ENCODE results near the gene CAMTA1. TPM values are rescaled to one million over a fixed set of nuclear protein-coding genes. Genes with fewer than 3 reads are reported as not detected.

The CAMTA1 gene
- total RNA-seq, 1 donor from 2014 or later, result 99.0 TPM

- Mint-ChIP-seq H3K9me3 (ENCODE audit: low read depth) (peaks cover 2% of the 10 kb centered on the region), H3K36me3 (ENCODE audit: insufficient read depth) (no peaks in the 10 kb centered on the region), H3K27me3 (peaks cover 13% of the 10 kb centered on the region), H3K27ac (no peak overlapping the region), H3K4me3 (ENCODE audit: low read depth) (no peak overlapping the region), H3K4me1 (ENCODE audit: low read depth) (peaks cover 2% of the 10 kb centered on the region)
- TF ChIP-seq CTCF (IDR thresholded peaks at IDR 0.05; ENCODE audit: unreplicated experiment), result no peak
- DNase-seq (ENCODE audit: low spot score, unreplicated experiment), result no peak
These were observed 451.7 kb downstream of the CAMTA1 start for GRCh38 chr1:7236844-7237515.

- H3K9me3 Mint-ChIP-seq (ENCODE audit: low read depth), result peaks cover 3% of the 10 kb centered on the region
- DNase-seq (ENCODE audit: low spot score, unreplicated experiment), result no peak
- no peak for TF ChIP-seq CTCF (IDR thresholded peaks at IDR 0.05; ENCODE audit: unreplicated experiment)
- no peaks in the 10 kb centered on the region for H3K36me3 Mint-ChIP-seq (ENCODE audit: insufficient read depth)
- no peak overlapping the region for H3K27ac Mint-ChIP-seq
- H3K4me1 Mint-ChIP-seq (ENCODE audit: low read depth), result no peaks in the 10 kb centered on the region
- H3K27me3 Mint-ChIP-seq, result peaks cover 6% of the 10 kb centered on the region
- H3K4me3 Mint-ChIP-seq (ENCODE audit: low read depth), result no peak overlapping the region
These were observed 461.9 kb downstream of the CAMTA1 start for GRCh38 chr1:7247158-7247557.

- TF ChIP-seq CTCF (IDR thresholded peaks at IDR 0.05; ENCODE audit: unreplicated experiment), result no peak
- Mint-ChIP-seq H3K27me3 (peaks cover 6% of the 10 kb centered on the region), H3K36me3 (ENCODE audit: insufficient read depth) (no peaks in the 10 kb centered on the region), H3K27ac (no peak overlapping the region), H3K9me3 (ENCODE audit: low read depth) (peaks cover under 1% of the 10 kb centered on the region), H3K4me1 (ENCODE audit: low read depth) (peaks cover 5% of the 10 kb centered on the region), H3K4me3 (ENCODE audit: low read depth) (no peak overlapping the region)
- no peak for DNase-seq (ENCODE audit: low spot score, unreplicated experiment)
These were observed 462.7 kb downstream of the CAMTA1 start for GRCh38 chr1:7247791-7248548.

- no peak for TF ChIP-seq CTCF (IDR thresholded peaks at IDR 0.05; ENCODE audit: unreplicated experiment)
- Mint-ChIP-seq H3K4me1 (ENCODE audit: low read depth) (peaks cover 6% of the 10 kb centered on the region), H3K4me3 (ENCODE audit: low read depth) (no peak overlapping the region), H3K9me3 (ENCODE audit: low read depth) (no peaks in the 10 kb centered on the region), H3K27me3 (peaks cover 6% of the 10 kb centered on the region), H3K27ac (no peak overlapping the region), H3K36me3 (ENCODE audit: insufficient read depth) (no peaks in the 10 kb centered on the region)
- no peak for DNase-seq (ENCODE audit: low spot score, unreplicated experiment)
These were observed 463.4 kb downstream of the CAMTA1 start for GRCh38 chr1:7248549-7249199.

- TF ChIP-seq CTCF (IDR thresholded peaks at IDR 0.05; ENCODE audit: unreplicated experiment), result no peak
- no peak for DNase-seq (ENCODE audit: low spot score, unreplicated experiment)
- H3K27me3 Mint-ChIP-seq, result peaks cover 6% of the 10 kb centered on the region
- H3K4me1 Mint-ChIP-seq (ENCODE audit: low read depth), result peaks cover 6% of the 10 kb centered on the region
- H3K4me3 Mint-ChIP-seq (ENCODE audit: low read depth), result no peak overlapping the region
- no peaks in the 10 kb centered on the region for H3K9me3 Mint-ChIP-seq (ENCODE audit: low read depth)
- H3K27ac Mint-ChIP-seq, result no peak overlapping the region
- H3K36me3 Mint-ChIP-seq (ENCODE audit: insufficient read depth), result no peaks in the 10 kb centered on the region
These were observed 464.3 kb downstream of the CAMTA1 start for GRCh38 chr1:7249516-7249915.

Data from progenitor cell of endocrine pancreas (in vitro differentiated cells).